Transverse colon (tissue), 4 donors: ENCODE results near the gene CTDP1. TPM values are rescaled to one million over a fixed set of nuclear protein-coding genes. Genes with fewer than 3 reads are reported as not detected.

Source experiments
- DNase-seq: peaks from one replicate; pipeline ENCODE4 v3.0.0-alpha.2; 2019
- H3K27ac ChIP-seq, 4 donors: fragments of 200-600 bp; sonication (generic); 2 replicates each; pipeline ENCODE4 v1.5.1; 2016 to 2018; ENCODE audit warnings: inconsistent platforms in 4 of 4
- H3K27me3 ChIP-seq: fragments of 200-600 bp; sonication (generic); 2 replicates; pipeline ENCODE4 v1.5.1; 2017; ENCODE audit warnings: inconsistent platforms
- H3K36me3 ChIP-seq, 4 donors: fragments of 200-600 bp; sonication (generic); 2 replicates each; pipeline ENCODE4 v1.5.1; 2017 to 2019; ENCODE audit warnings: inconsistent platforms in 4 of 4
- H3K4me1 ChIP-seq, 4 donors: fragments of 200-600 bp; sonication (generic); 2 replicates each; pipeline ENCODE4 v1.5.1; 2017 to 2020; ENCODE audit warnings: inconsistent platforms in 4 of 4
- H3K4me3 ChIP-seq, 4 donors: fragments of 200-600 bp; sonication (generic); 1 replicate in 1 of 4; 2 replicates in 3 of 4; pipeline versions ENCODE4 v1.5.1 to v1.6.1; 2017 to 2019; ENCODE audit warnings: inconsistent platforms in 4 of 4
- H3K9me3 ChIP-seq, 2 donors: fragments of 200-600 bp; sonication (generic); 2 replicates each; pipeline ENCODE4 v1.5.1; 2017 to 2019; ENCODE audit warnings: inconsistent platforms in 2 of 2
- CTCF ChIP-seq, 5 experiments: fragments of 200-600 bp in 3 of 5; fragments of 450-650 bp in 2 of 5; sonication (generic) in 3 of 5; IDR thresholded peaks; 1 replicate in 2 of 5; 2 replicates in 3 of 5; pipeline ENCODE4 v1.5.1; 2016 to 2017; ENCODE audit warnings: antibody characterized with exemption in 5 of 5, inconsistent platforms in 3 of 5, mild to moderate bottlenecking in 2 of 5, moderate library complexity in 1 of 5
- EP300 ChIP-seq: sonication (generic); formaldehyde crosslinking; IDR thresholded peaks from one replicate; pipeline ENCODE4 v1.6.1; 2017; ENCODE audit warnings: antibody characterized with exemption, low read depth
- POLR2A ChIP-seq: fragments of 450-650 bp; IDR thresholded peaks from one replicate; pipeline ENCODE4 v1.6.1; 2016; ENCODE audit warnings: antibody characterized with exemption, mild to moderate bottlenecking, moderate library complexity
- POLR2AphosphoS5 ChIP-seq, 3 donors: sonication (generic); formaldehyde crosslinking; IDR thresholded peaks; one replicate each; pipeline ENCODE4 v1.6.1; 2016; ENCODE audit warnings: antibody characterized with exemption in 3 of 3
- WGBS, 2 donors: methylation state at CpG; one replicate each; pipeline ENCODE4 v1.1.5; 2018; ENCODE audit warnings: low coverage in 1 of 2; 5-methylcytosine and 5-hydroxymethylcytosine counted together
- in situ Hi-C, 4 donors: fragments of 200-750 bp; cut with MboI; loops; one replicate each; pipeline versions ENCODE4 v1.15.0 to v1.15.1; 2017; ENCODE audit warnings: low sequenced_read_pairs in 3 of 4, low pct_ligation_motif_present in 1 of 4, low pct_unique_long_range_greater_than_20kb in 1 of 4
- intact Hi-C: fragments of 100-400 bp; cut with DNase I; formaldehyde crosslinking; loops from one replicate; pipeline ENCODE4 v1.15.1; 2023; ENCODE audit warnings: low total_unique reads
- total RNA-seq, 4 donors: library from RNA; depleted of rRNA; stranded (reverse); fragments of >200 nt; gene quantifications; one replicate each; pipeline ENCODE4 v1.1.0, GENCODE V29; 2016

CTDP1 gene
- total RNA-seq, 4 donors from 2014 or later, result 30.6 to 120 (median 49.3) TPM

- TF ChIP-seq POLR2A (no peak), CTCF (IDR thresholded peaks at IDR 0.05) (no peak), POLR2AphosphoS5 (IDR thresholded peaks at IDR 0.05) (no peak), EP300 (no peak)
- peak; percentile 7 for DNase-seq
- peaks cover 5% of the 10 kb centered on the region for H3K27me3 ChIP-seq
Observed at GRCh38 chr18:79775441-79776221, 96.0 kb downstream of the CTDP1 start.

DNA sequence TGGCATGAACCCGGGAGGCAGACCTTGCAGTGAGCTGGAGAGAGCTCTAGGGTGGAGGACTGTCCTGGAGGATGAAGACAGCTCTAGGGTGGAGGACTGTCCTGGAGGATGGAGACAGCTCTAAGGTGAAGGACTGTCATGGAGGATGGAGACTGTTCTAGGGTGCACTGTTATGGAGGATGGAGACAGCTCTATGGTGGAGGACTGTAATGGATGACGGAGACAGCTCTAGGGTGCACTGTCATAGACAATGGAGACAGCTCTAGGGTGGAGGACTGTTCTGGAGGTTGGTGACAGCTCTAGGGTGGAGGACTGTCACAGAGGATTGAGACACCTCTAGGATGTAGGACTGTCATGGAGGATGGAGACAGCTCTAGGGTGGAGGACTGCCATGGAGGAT, 97.1 kb downstream of the CTDP1 start:
- no peak for TF ChIP-seq EP300
- TF ChIP-seq CTCF (IDR thresholded peaks at IDR 0.05), result no peak
- TF ChIP-seq POLR2A, result no peak
- no peak for TF ChIP-seq POLR2AphosphoS5 (IDR thresholded peaks at IDR 0.05)
- peaks cover 5% of the 10 kb centered on the region for H3K27me3 ChIP-seq

More at GRCh38 chr18:79775441-79776221, 96.0 kb downstream of the CTDP1 start:
- H3K9me3 ChIP-seq, result no peaks in the 10 kb centered on the region
- 70 to 85% methylated on average over 2 to 35 of the region's 35 CpGs for WGBS, 2 donors
- no peak overlapping the region for H3K4me3 ChIP-seq
- H3K4me1 ChIP-seq, result no peaks in the 10 kb centered on the region
- no peak overlapping the region for H3K27ac ChIP-seq
- intact Hi-C loops, result no loop called here
- in situ Hi-C loops, result no loop called here
- no peaks in the 10 kb centered on the region for H3K36me3 ChIP-seq

GRCh38 chr18:79778291-79778791, 98.7 kb downstream of the CTDP1 start:
- Histone ChIP-seq H3K36me3 (no peaks in the 10 kb centered on the region), H3K4me3 (no peak overlapping the region), H3K27ac (no peak overlapping the region), H3K27me3 (no peaks in the 10 kb centered on the region), H3K9me3 (no peaks in the 10 kb centered on the region), H3K4me1 (no peaks in the 10 kb centered on the region)
- TF ChIP-seq POLR2AphosphoS5 (IDR thresholded peaks at IDR 0.05) (no peak), POLR2A (no peak), CTCF (IDR thresholded peaks at IDR 0.05) (no peak), EP300 (no peak)
- peak; percentile 4 for DNase-seq
- in situ Hi-C loops (no loop called here), intact Hi-C loops (no loop called here)
- WGBS, 2 donors, result 69% methylated on average over 23 of the region's 26 CpGs; no CpG with 5 or more reads in 1 of the 2 donors

More for the DNA sequence above, 97.1 kb downstream of the CTDP1 start:
- DNase-seq, result no peak
- 75 to 76% methylated on average over 2 of the region's 2 CpGs for WGBS, 2 donors
- Histone ChIP-seq H3K9me3 (no peaks in the 10 kb centered on the region), H3K27ac (no peak overlapping the region), H3K4me3 (no peak overlapping the region), H3K4me1 (no peaks in the 10 kb centered on the region), H3K36me3 (no peaks in the 10 kb centered on the region)
- in situ Hi-C loops (no loop called here), intact Hi-C loops (no loop called here)

DNA sequence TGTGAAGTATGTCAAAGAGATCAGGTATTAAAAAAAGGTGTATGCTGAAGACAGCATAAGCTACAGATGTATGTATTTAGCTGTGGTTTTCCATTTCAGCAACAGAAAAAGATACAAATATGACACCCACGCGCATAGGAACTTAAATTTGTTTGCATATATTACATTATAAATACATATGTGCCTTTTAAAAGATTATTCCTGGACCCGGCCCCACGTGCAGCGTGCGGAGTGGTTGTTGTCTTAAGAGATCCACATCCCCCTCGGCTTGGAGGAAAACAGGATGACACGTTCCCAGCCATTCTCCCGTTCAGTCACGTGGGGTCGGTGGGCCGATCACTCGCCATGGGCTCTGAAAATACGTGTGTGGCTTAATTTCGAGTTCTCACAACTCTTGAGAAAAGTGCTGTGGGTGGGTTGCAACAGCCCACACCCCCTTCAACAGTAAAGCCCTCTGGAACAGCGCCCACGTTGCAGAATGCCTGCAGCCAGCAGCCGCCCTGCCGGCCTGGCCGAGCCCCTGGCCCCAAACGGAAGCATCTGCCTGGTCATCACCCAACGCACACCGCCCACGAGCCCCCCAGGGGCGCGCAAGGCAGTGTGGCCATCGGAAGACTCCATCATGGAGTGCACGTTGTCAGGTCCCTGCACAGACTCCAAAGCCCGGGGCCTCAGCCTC, 99.6 kb downstream of the CTDP1 start:
- TF ChIP-seq POLR2A (no peak), POLR2AphosphoS5 (IDR thresholded peaks at IDR 0.05) (no peak), CTCF (IDR thresholded peaks at IDR 0.05) (no peak), EP300 (no peak)
- H3K4me1 ChIP-seq, result no peaks in the 10 kb centered on the region
- in situ Hi-C loops (no loop called here), intact Hi-C loops (no loop called here)
- no peak overlapping the region for H3K27ac ChIP-seq
- peaks cover 2% of the 10 kb centered on the region for H3K27me3 ChIP-seq
- no peaks in the 10 kb centered on the region for H3K36me3 ChIP-seq
- DNase-seq, result no peak
- H3K4me3 ChIP-seq, result no peak overlapping the region
- 79 to 93% methylated on average over 2 to 29 of the region's 29 CpGs for WGBS, 2 donors
- H3K9me3 ChIP-seq, result no peaks in the 10 kb centered on the region
